Suprapubic skin (tissue), 4 donors: ENCODE results near the gene CDH3. TPM values are rescaled to one million over a fixed set of nuclear protein-coding genes. Genes with fewer than 3 reads are reported as not detected.

Experiments used
- DNase-seq, 2 donors: peaks; one replicate each; pipeline ENCODE4 v3.0.0-alpha.2; 2019; ENCODE audit warnings: low spot score in 2 of 2
- H3K27ac ChIP-seq: fragments of 200-600 bp; sonication (generic); one replicate; pipeline ENCODE4 v1.5.1; 2019
- H3K27me3 ChIP-seq: fragments of 200-600 bp; sonication (generic); one replicate; pipeline ENCODE4 v1.5.1; 2019
- H3K36me3 ChIP-seq: fragments of 200-600 bp; sonication (generic); one replicate; pipeline ENCODE4 v1.5.1; 2019
- H3K4me1 ChIP-seq: fragments of 200-600 bp; sonication (generic); one replicate; pipeline ENCODE4 v1.5.1; 2019
- H3K4me3 ChIP-seq: fragments of 200-600 bp; sonication (generic); one replicate; pipeline ENCODE4 v1.5.1; 2019; ENCODE audit warnings: mild to moderate bottlenecking
- H3K9me3 ChIP-seq: fragments of 200-600 bp; sonication (generic); one replicate; pipeline ENCODE4 v1.5.1; 2019
- CTCF ChIP-seq, 2 donors: fragments of 200-600 bp in 1 of 2; fragments of 450-650 bp in 1 of 2; sonication (generic) in 1 of 2; IDR thresholded peaks; one replicate each; pipeline ENCODE4 v1.5.1; 2016 to 2019; ENCODE audit warnings: antibody characterized with exemption in 2 of 2, mild to moderate bottlenecking in 1 of 2, moderate library complexity in 1 of 2
- EP300 ChIP-seq: sonication (generic); formaldehyde crosslinking; IDR thresholded peaks from one replicate; pipeline ENCODE4 v1.6.1; 2017; ENCODE audit warnings: antibody characterized with exemption
- POLR2A ChIP-seq, 2 donors: fragments of 450-650 bp; IDR thresholded peaks; one replicate each; pipeline ENCODE4 v1.6.1; 2017; ENCODE audit warnings: antibody characterized with exemption in 2 of 2, mild to moderate bottlenecking in 2 of 2, moderate library complexity in 2 of 2
- POLR2AphosphoS5 ChIP-seq, 3 donors: sonication (generic); formaldehyde crosslinking; IDR thresholded peaks; one replicate each; pipeline ENCODE4 v1.6.1; 2017; ENCODE audit warnings: antibody characterized with exemption in 3 of 3
- WGBS: methylation state at CpG from one replicate; pipeline ENCODE4 v1.1.5; 2018; 5-methylcytosine and 5-hydroxymethylcytosine counted together
- total RNA-seq, 4 donors: library from RNA; depleted of rRNA; stranded (reverse); fragments of >200 nt; gene quantifications; one replicate each; pipeline ENCODE4 v1.1.0, GENCODE V29; 2016

CDH3 gene
- total RNA-seq, 4 donors from 2014 or later: 39.0 to 96.8 (median 70.1) TPM

- Histone ChIP-seq H3K4me3 (no peak overlapping the region), H3K27ac (no peak overlapping the region), H3K9me3 (no peaks in the 10 kb centered on the region), H3K36me3 (no peaks in the 10 kb centered on the region), H3K27me3 (no peaks in the 10 kb centered on the region), H3K4me1 (peaks cover 26% of the 10 kb centered on the region)
- WGBS: 44% methylated on average over 2 of the region's 2 CpGs
- DNase-seq: no peak
- TF ChIP-seq POLR2AphosphoS5 (IDR thresholded peaks at IDR 0.05) (no peak), POLR2A (IDR thresholded peaks at IDR 0.05) (no peak), CTCF (IDR thresholded peaks at IDR 0.05) (no peak), EP300 (no peak)
Measured at GRCh38 chr16:68664297-68664696, 19.2 kb downstream of the CDH3 start.

- TF ChIP-seq CTCF (IDR thresholded peaks at IDR 0.05): no peak
- no peak for TF ChIP-seq EP300
- TF ChIP-seq POLR2A (IDR thresholded peaks at IDR 0.05): no peak
- TF ChIP-seq POLR2AphosphoS5 (IDR thresholded peaks at IDR 0.05): no peak
- no peak overlapping the region for H3K27ac ChIP-seq
- peaks cover 22% of the 10 kb centered on the region for H3K4me1 ChIP-seq
- no peaks in the 10 kb centered on the region for H3K9me3 ChIP-seq
- DNase-seq: no peak
- H3K4me3 ChIP-seq: no peak overlapping the region
- no peaks in the 10 kb centered on the region for H3K36me3 ChIP-seq
- WGBS: 54% methylated on average over 5 of the region's 5 CpGs
- H3K27me3 ChIP-seq: no peaks in the 10 kb centered on the region
Measured at GRCh38 chr16:68665501-68665900, 20.4 kb downstream of the CDH3 start.

- Histone ChIP-seq H3K9me3 (no peaks in the 10 kb centered on the region), H3K27me3 (no peaks in the 10 kb centered on the region), H3K4me1 (peaks cover 22% of the 10 kb centered on the region), H3K27ac (no peak overlapping the region), H3K4me3 (no peak overlapping the region), H3K36me3 (no peaks in the 10 kb centered on the region)
- 43% methylated on average over 4 of the region's 4 CpGs for WGBS
- no peak for DNase-seq
- TF ChIP-seq CTCF (IDR thresholded peaks at IDR 0.05) (no peak), POLR2AphosphoS5 (IDR thresholded peaks at IDR 0.05) (no peak), EP300 (no peak), POLR2A (IDR thresholded peaks at IDR 0.05) (no peak)
Measured at GRCh38 chr16:68668266-68668665, 23.2 kb downstream of the CDH3 start.

- TF ChIP-seq EP300: no peak
- no peak for TF ChIP-seq POLR2A (IDR thresholded peaks at IDR 0.05)
- TF ChIP-seq CTCF (IDR thresholded peaks at IDR 0.05): no peak
- no peak for TF ChIP-seq POLR2AphosphoS5 (IDR thresholded peaks at IDR 0.05)
- no peaks in the 10 kb centered on the region for H3K4me1 ChIP-seq
- H3K36me3 ChIP-seq: no peaks in the 10 kb centered on the region
- WGBS: 67% methylated on average over 5 of the region's 5 CpGs
- no peak overlapping the region for H3K27ac ChIP-seq
- H3K4me3 ChIP-seq: no peak overlapping the region
- no peak for DNase-seq
- no peaks in the 10 kb centered on the region for H3K9me3 ChIP-seq
- H3K27me3 ChIP-seq: no peaks in the 10 kb centered on the region
Measured at GRCh38 chr16:68676113-68676860, 31.2 kb downstream of the CDH3 start.

GRCh38 chr16:68681038-68681437, 35.9 kb downstream of the CDH3 start:
- no peaks in the 10 kb centered on the region for H3K4me1 ChIP-seq
- no peaks in the 10 kb centered on the region for H3K27me3 ChIP-seq
- TF ChIP-seq POLR2AphosphoS5 (IDR thresholded peaks at IDR 0.05) (no peak), EP300 (no peak), POLR2A (IDR thresholded peaks at IDR 0.05) (no peak), CTCF (IDR thresholded peaks at IDR 0.05) (no peak)
- 66% methylated on average over 2 of the region's 2 CpGs for WGBS
- H3K27ac ChIP-seq: no peak overlapping the region
- no peak overlapping the region for H3K4me3 ChIP-seq
- peaks cover 4% of the 10 kb centered on the region for H3K36me3 ChIP-seq
- DNase-seq: no peak
- no peaks in the 10 kb centered on the region for H3K9me3 ChIP-seq
